ENCODE measurements around the gene ZGPAT.
A peak's percentile ranks its signal among the peaks of the same experiment; 100 is the strongest.

Gene ZGPAT

DNA sequence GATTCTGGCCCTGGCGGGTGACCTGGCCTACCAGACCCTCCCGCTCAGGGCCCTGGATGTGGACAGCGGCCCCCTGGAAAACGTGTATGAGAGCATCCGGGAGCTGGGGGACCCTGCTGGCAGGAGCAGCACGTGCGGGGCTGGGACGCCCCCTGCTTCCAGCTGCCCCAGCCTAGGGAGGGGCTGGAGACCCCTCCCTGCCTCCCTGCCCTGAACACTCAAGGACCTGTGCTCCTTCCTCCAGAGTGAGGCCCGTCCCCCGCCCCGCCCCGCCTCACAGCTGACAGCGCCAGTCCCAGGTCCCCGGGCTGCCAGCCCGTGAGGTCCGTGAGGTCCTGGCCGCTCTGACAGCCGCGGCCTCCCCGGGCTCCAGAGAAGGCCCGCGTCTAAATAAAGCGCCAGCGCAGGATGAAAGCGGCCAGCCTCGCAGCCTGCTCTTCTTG lies 30.9 kb downstream of the ZGPAT start:
- H3K4me3 Mint-ChIP-seq: peak overlapping the region; percentile 15 to 66
- no peaks in the 10 kb centered on the region for H3K9me3 Mint-ChIP-seq
- no peak for ATAC-seq
- H3K27me3 Mint-ChIP-seq: no peaks in the 10 kb centered on the region
- H3K4me1 Mint-ChIP-seq: peaks cover 31% of the 10 kb centered on the region
- no peak for DNase-seq
- peak overlapping the region in 1 of 2 donors; percentile 76 for H3K27ac Mint-ChIP-seq

DNA sequence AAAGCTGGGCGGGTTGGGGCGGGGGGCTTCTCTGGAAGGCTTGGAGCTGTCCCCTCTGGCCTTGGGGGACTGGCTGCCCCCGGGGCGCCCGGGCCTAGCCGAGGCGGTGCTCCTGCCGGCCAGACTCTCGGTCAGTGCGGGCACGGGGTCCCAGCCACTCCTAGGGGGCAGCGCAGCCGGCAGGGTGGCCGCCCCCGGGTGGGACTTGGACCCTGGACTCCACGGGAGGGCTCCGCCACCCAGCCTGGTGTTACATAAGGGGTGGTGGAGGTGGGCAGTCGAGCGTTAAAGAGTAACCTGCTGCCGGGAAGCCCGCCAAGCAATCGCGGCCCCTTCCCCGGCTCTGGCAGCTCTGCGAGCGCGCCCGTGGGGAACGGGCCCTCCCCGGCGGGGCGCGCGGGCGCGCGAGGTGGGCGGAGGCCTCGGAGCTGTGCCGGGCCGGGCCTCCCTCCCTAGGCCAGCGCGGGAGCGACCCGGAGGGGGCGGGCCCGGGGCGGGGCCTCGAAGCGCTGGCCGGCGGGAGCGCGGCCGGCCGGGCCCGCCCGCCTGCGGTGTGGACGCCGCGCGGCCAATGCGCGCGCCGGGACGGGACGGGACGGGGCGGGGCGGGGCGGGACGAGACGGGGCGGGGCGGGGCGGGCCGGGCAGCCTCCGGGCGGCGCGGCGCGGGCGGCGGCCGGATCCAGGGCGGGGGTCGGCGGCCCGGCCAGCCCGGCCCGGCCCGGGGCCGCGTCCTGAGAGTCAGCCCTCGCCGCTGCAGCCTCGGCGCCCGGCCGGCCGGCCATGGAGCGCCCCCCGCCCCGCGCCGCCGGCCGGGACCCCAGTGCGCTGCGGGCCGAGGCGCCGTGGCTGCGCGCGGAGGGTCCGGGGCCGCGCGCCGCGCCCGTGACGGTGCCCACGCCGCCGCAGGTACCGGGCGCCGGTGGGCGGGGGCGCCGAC lies 31.6 kb downstream of the ZGPAT start, which contains the start of gene SLC2A4RG:
Gene SLC2A4RG, plus strand, starts transcription at position 647 of the 940 bp plus-strand sequence. Its CDS starts 137 bp downstream, at position 784.
- H3K4me1 Mint-ChIP-seq: peaks cover 31% of the 10 kb centered on the region
- peak; percentile 51 to 66 for DNase-seq

DNA sequence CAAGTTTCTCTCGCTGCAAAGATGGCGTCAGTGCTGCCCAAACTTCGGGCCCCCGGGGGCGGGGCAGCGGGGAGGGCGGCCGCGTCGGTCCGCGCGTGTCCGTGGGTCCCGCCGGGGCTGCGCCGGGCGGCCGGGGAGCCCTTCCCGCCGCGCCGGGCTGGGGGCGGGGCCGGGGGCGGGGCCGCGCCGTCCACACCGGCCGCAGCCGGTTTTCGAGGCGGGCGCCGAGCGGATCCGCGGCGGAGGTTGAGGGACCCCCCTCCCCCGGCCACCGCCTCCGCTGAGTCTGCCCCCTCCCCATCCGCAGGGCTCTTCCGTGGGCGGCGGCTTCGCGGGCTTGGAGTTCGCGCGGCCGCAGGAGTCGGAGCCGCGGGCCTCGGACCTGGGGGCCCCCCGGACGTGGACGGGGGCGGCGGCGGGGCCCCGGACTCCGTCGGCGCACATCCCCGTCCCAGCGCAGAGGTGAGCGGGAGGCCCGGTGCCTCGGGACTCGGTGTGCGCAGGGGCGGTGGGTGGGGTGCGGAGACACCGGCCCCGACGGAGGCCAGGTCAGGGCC lies 32.3 kb downstream of the ZGPAT start:
- Mint-ChIP-seq H3K4me1 (peaks cover 29% of the 10 kb centered on the region), H3K27ac (no peak overlapping the region), H3K4me3 (peak overlapping the region; percentile 39 to 59), H3K9me3 (no peaks in the 10 kb centered on the region), H3K27me3 (no peaks in the 10 kb centered on the region)
- peak; percentile 27 to 48 for DNase-seq
- peak; percentile 5 for ATAC-seq

More for the DNA sequence above, 31.6 kb downstream of the ZGPAT start, which contains the start of gene SLC2A4RG:
- Mint-ChIP-seq H3K27me3 (no peaks in the 10 kb centered on the region), H3K27ac (peak within 1 kb of the TSS in 1 of 2 donors; percentile 76), H3K9me3 (no peaks in the 10 kb centered on the region), H3K4me3 (peak within 1 kb of the TSS; percentile 39 to 66)
- peak; percentile 53 for ATAC-seq

DNA sequence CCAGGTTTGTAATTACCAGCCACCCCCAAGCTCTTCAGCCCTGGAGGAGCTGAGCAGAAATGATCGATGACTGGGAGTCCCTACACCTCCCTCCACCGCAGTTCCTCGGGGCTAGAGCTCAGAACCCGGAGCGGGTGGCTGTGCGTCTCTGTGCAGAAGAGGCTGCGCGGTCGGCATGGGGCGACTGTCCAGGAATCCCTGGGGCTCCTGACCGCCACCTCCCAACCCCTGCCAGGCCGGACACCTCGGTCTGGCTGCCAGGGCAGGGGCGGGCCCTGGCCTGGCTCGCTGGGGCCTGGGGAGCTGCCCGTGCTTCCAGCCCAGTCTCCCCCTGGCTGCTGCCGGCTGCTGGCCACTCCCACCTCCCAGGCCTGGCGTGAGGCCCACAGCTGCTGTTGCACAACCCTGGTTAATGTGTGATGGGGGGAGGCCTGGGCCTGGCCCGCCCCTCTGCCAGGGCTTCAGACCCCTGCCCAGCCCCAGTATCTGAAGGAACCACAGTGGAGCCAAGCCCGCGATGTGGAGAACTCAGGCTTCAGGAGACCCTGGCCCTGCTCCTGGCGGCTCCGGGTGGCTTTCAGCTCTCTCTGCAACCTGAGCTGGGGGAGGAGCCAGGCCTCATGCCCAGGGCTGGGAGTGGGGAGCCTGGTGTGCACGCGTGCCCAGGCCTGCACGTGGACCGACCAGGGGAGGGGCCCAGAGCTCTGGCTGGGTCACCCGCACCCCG lies 33.0 kb downstream of the ZGPAT start:
- H3K4me1 Mint-ChIP-seq: peaks cover 23% of the 10 kb centered on the region
- H3K27me3 Mint-ChIP-seq: no peaks in the 10 kb centered on the region
- H3K4me3 Mint-ChIP-seq: peak overlapping the region; percentile 39 to 71
- no peaks in the 10 kb centered on the region for H3K9me3 Mint-ChIP-seq
- peak; percentile 44 to 47 for DNase-seq
- H3K27ac Mint-ChIP-seq: no peak overlapping the region
- ATAC-seq: peak; percentile 3

DNA sequence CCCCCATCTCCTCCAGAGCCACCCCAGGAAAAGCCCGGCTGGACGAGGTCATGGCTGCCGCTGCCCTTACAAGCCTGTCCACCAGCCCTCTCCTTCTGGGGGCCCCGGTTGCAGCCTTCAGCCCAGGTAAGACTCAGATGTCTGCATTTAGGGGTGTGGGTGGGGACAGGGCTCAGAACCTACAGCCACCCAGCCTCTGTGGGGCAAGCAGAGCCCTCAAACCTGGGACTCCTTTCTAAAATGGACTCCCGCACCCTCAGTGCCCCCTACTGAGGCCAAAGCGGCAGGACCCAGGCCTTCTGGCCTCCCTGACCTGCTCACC lies 33.5 kb downstream of the ZGPAT start:
- ATAC-seq (no peak), DNase-seq (no peak)
- Mint-ChIP-seq H3K27me3 (no peaks in the 10 kb centered on the region), H3K27ac (peak overlapping the region in 1 of 2 donors; percentile 63), H3K4me3 (peak overlapping the region in 1 of 2 donors; percentile 71), H3K4me1 (peaks cover 17% of the 10 kb centered on the region), H3K9me3 (no peaks in the 10 kb centered on the region)

DNA sequence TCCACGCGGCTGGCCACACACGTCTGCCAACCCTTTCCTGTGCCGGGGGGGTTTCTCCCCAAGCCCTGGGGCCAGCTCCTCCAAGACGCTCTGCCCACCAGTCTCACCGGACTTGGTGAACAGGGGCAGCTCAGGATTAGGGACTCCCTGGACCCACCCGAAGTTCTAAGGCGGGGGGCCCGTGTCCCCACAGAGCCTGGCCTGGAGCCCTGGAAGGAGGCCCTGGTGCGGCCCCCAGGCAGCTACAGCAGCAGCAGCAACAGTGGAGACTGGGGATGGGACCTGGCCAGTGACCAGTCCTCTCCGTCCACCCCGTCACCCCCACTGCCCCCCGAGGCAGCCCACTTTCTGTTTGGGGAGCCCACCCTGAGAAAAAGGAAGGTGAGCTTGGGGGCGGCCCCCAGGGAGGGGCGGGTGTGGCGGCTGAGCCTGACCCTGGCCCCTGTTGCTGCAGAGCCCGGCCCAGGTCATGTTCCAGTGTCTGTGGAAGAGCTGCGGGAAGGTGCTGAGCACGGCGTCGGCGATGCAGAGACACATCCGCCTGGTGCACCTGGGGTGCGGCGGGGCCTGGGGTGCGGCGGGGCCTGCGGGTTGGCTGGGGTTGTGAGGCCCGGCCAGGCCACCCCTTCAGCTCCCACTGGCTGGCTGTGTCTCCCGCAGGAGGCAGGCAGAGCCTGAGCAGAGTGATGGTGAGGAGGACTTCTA lies 34.0 kb downstream of the ZGPAT start:
- Mint-ChIP-seq H3K27me3 (no peaks in the 10 kb centered on the region), H3K4me3 (peak overlapping the region in 1 of 2 donors; percentile 71), H3K4me1 (peaks cover 12% of the 10 kb centered on the region), H3K27ac (peak overlapping the region in 1 of 2 donors; percentile 63), H3K9me3 (no peaks in the 10 kb centered on the region)
- ATAC-seq (no peak), DNase-seq (no peak)

DNA sequence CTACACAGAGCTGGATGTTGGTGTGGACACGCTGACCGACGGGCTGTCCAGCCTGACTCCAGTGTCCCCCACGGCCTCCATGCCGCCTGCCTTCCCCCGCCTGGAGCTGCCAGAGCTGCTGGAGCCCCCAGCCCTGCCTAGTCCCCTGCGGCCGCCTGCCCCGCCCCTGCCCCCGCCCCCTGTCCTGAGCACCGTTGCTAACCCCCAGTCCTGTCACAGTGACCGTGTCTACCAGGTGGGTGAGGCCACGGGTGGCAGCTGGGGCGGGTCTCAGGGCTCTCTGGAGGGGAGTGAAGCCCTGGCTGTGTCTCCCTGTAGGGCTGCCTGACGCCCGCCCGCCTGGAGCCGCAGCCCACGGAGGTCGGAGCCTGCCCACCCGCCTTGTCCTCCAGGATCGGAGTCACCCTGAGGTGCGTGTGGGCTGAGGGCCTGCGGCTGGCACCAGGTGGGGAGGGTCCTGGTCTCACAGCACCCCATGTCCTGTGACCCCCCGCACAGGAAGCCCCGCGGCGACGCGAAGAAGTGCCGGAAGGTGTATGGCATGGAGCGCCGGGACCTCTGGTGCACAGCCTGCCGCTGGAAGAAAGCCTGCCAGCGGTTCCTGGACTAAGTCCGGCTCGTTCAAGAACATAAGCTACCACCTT lies 34.7 kb downstream of the ZGPAT start:
- no peak for ATAC-seq
- DNase-seq: no peak
- no peak overlapping the region for H3K27ac Mint-ChIP-seq
- peaks cover 6% of the 10 kb centered on the region for H3K4me1 Mint-ChIP-seq
- H3K27me3 Mint-ChIP-seq: no peaks in the 10 kb centered on the region
- no peak overlapping the region for H3K4me3 Mint-ChIP-seq
- H3K9me3 Mint-ChIP-seq: no peaks in the 10 kb centered on the region

DNA sequence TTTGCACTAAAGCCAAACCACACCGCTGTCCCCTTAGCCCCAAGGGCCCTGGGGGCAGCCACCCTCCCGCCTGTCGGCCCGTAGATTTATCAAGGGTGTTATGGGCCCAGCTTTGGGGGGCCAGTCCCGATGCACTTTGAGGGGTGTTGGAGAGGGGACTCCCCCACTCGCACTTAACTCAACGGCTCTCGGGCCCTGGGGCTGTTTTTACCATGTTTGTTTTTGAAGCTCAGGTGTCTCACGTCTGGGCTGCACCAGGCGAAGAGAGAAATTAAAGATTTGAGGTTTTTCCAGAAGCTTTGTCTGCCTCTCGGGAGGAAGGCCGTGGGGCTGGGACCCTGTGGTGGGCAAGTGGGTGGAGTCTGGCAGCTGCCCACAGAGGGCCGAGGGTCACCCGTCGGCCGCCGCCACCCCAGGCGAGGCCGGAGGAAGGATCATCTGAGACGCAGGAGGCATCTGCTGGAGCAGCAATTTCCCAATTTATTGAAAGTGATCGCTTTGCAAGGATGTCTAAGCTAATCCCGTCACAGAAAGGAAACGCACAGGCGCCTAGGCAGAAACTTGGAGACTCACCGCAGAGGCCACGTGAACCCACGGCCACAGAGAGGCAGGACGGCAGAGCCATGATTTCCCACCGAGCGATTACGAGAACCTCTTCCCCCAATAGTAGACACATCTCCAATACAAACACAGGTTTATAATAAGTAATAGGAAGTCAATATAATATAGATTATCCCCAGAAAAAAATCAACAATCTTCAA lies 35.6 kb downstream of the ZGPAT start:
- no peak overlapping the region for H3K4me3 Mint-ChIP-seq
- no peaks in the 10 kb centered on the region for H3K27me3 Mint-ChIP-seq
- H3K9me3 Mint-ChIP-seq: no peaks in the 10 kb centered on the region
- H3K4me1 Mint-ChIP-seq: peaks cover 4% of the 10 kb centered on the region
- H3K27ac Mint-ChIP-seq: no peak overlapping the region
- no peak for DNase-seq
- no peak for ATAC-seq

DNA sequence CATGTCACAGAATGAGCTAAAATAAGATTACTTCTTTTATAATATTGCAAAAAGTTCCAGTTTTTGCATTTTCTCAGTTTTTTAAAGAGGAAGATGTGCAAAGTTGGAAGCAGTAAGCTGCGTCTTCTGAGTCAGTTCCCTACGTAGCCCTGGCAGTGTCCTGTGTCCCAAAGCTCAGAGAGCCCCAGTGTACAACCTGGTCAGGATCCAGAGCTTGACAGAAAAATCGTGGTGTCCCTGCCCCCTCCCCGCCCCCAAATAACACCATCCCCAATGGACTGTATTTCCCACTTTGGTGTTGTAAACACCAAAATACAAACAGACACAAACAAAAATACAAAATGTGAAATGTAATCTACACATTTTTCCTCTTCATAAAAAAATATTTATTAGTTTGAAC lies 36.3 kb downstream of the ZGPAT start:
- H3K9me3 Mint-ChIP-seq: no peaks in the 10 kb centered on the region
- DNase-seq: no peak

DNA sequence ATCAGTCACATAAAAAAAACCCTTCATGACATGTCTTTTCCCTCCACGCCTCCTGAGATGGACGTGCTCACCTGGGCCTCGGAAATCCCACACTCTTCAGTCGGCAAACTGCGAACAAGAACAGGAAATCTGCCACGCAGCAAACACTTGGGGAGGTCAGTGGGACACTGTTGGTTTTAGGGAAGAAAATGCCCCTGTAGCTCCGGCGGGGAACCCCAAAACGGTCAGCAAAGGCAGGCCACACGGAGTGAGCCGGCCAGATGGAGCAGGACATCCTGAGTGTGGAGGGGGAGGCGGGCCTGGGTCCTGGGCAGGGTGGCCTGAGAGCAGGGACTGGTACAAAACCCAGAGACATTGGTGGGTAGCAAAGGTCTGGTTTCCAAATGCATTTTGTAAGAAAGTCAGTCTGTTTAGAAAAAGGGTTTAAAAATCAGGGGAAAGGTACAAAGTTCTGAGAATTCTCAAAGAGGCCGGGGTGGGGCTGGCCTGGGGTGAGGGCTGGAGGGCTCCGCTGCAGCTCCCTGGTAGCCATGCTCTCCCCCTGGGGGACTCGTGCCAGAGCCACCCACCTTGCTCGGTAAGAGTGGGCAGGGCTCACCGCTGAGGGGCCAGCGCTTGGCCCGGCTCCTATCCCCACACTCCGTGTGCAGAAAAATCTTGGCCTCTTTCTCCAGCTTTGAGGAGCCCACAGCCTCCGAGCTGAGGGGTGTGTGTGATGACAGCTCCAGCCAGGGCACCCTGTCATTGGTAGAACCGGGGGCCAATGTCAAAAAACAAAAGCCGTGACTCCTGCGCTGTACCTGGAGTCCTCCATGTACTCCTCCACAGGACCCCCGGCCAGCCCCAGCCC lies 37.0 kb downstream of the ZGPAT start:
- H3K4me3 Mint-ChIP-seq: no peak overlapping the region
- no peaks in the 10 kb centered on the region for H3K27me3 Mint-ChIP-seq
- H3K27ac Mint-ChIP-seq: no peak overlapping the region
- no peak for DNase-seq
- ATAC-seq: no peak
- H3K4me1 Mint-ChIP-seq: peaks cover 11% of the 10 kb centered on the region
- H3K9me3 Mint-ChIP-seq: no peaks in the 10 kb centered on the region

More for the DNA sequence above, 36.3 kb downstream of the ZGPAT start:
- Mint-ChIP-seq H3K4me1 (peaks cover 6% of the 10 kb centered on the region), H3K27me3 (no peaks in the 10 kb centered on the region), H3K4me3 (no peak overlapping the region), H3K27ac (no peak overlapping the region)
- ATAC-seq: no peak

DNA sequence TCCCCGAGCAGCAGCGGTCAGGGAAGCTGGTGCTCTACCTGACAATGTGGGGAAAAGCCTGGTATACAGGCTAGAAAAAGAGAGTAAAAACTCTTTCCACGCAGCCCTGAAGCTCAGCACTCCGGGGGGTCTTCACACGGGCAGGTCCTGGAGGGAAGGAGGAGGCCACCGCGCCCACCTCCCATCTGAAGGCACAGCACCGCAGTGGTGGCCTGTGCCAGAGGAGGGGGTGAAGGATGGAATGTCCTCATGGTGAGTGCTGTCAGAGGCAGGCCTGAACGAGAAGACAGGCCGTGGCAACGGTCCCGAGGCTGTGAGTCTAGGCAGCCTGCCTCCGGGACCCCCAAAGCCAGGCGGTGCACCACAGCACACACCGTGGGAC lies 37.6 kb downstream of the ZGPAT start:
- DNase-seq (no peak), ATAC-seq (no peak)
- Mint-ChIP-seq H3K9me3 (no peaks in the 10 kb centered on the region), H3K4me1 (peaks cover 17% of the 10 kb centered on the region), H3K27ac (no peak overlapping the region), H3K27me3 (no peaks in the 10 kb centered on the region), H3K4me3 (no peak overlapping the region)

DNA sequence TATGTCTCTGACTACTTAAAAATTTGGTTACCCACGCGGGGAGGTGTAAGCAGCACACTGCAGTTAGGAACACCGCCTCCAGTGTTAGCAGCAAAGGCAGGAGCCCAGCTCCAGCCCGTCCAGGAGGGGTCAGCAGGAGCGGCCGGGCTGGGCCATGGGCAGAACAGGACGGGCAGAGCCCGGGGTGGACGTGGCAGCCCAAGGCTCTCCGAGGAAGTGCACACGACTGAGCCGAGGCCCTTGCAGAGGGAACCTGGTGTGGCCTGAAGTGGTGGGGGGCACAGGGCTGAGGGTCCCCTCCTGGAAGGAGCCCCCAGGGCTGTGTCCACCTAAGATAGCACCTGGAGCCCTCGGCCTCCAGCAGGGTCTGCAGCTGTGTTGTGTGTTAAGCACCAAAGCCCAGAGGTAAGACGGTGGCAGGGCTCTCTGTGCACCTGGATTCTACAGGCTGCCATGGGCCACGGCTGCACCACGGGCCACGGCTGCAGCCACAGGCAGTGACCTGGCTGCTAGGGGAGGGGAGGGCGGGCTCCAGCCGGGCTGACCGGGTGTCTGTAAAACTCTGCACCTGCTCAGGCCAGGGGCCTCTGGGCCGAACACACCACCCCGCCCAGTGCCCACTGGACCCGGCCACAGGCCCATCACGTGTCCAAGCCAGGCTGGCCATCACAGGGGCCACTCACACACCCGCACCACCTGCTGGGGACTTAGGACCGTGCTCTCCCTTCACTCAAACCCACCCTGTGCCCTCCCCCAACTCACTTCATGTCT lies 38.3 kb downstream of the ZGPAT start:
- ATAC-seq: no peak
- peak overlapping the region in 1 of 2 donors; percentile 44 for H3K27ac Mint-ChIP-seq
- H3K4me3 Mint-ChIP-seq: no peak overlapping the region
- H3K9me3 Mint-ChIP-seq: no peaks in the 10 kb centered on the region
- no peak for DNase-seq
- H3K27me3 Mint-ChIP-seq: no peaks in the 10 kb centered on the region
- peaks cover 25% of the 10 kb centered on the region for H3K4me1 Mint-ChIP-seq

DNA sequence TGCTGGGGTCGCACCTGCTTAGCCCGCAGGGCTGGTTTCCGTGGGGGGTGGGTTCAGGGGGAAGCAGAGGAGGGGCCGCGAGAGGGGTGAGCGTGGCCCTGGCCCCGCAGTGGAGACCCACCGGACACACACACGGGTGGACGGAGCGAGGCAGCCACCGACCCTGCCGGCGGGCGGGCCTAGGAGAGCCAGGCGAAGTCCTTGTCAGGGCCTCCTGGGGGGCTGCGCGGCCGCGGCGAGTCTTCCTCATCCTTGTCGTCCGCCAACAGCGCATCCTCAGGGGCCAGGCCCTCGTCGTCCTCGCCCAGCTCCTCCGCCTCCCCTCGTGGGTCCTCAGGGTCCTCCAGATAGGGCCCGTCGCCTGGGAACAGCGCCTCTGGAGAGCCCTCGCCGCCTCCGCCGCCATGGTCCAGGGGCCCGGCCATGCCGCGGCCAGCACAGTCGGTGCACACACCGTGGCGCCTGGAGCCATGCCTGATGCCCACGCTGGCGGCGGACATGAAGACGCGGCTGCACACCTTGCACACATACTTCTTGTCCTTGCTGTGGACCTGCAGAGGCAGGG lies 39.0 kb downstream of the ZGPAT start:
- H3K9me3 Mint-ChIP-seq: no peaks in the 10 kb centered on the region
- no peak overlapping the region for H3K27ac Mint-ChIP-seq
- DNase-seq (no peak), ATAC-seq (no peak)
- no peaks in the 10 kb centered on the region for H3K27me3 Mint-ChIP-seq
- no peak overlapping the region for H3K4me3 Mint-ChIP-seq
- peaks cover 32% of the 10 kb centered on the region for H3K4me1 Mint-ChIP-seq
